ENCODE results near the gene ENOX1.
A peak's percentile ranks its signal among the peaks of the same experiment; 100 is the strongest.
"Not testable (repeated sequence)": the region's sequence is repeated elsewhere in the genome, so short reads cannot be mapped to it uniquely, and the experiment has no call there.

The ENOX1 gene

GRCh38 chr13:43180036-43180660, 606.6 kb downstream of the ENOX1 start:
- no peaks in the 10 kb centered on the region for H3K27me3 ChIP-seq (ENCODE audit: insufficient read depth, low read length)
- H4K20me1 ChIP-seq (ENCODE audit: insufficient read depth, low read length): no peaks in the 10 kb centered on the region
- H3K4me1 ChIP-seq (ENCODE audit: insufficient read depth, low read length, severe bottlenecking): no peaks in the 10 kb centered on the region
- no peak overlapping the region for H3K4me2 ChIP-seq (ENCODE audit: low read length)
- no peaks in the 10 kb centered on the region for H3F3A ChIP-seq (ENCODE audit: insufficient read depth, low read length)
- TF ChIP-seq, protein P1, sequence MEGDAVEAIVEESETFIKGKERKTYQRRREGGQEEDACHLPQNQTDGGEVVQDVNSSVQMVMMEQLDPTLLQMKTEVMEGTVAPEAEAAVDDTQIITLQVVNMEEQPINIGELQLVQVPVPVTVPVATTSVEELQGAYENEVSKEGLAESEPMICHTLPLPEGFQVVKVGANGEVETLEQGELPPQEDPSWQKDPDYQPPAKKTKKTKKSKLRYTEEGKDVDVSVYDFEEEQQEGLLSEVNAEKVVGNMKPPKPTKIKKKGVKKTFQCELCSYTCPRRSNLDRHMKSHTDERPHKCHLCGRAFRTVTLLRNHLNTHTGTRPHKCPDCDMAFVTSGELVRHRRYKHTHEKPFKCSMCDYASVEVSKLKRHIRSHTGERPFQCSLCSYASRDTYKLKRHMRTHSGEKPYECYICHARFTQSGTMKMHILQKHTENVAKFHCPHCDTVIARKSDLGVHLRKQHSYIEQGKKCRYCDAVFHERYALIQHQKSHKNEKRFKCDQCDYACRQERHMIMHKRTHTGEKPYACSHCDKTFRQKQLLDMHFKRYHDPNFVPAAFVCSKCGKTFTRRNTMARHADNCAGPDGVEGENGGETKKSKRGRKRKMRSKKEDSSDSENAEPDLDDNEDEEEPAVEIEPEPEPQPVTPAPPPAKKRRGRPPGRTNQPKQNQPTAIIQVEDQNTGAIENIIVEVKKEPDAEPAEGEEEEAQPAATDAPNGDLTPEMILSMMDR (IDR thresholded peaks at IDR 0.05; ENCODE audit: low read length): no peak
- no peak for TF ChIP-seq EZH2 (IDR thresholded peaks at IDR 0.05; ENCODE audit: borderline replicate concordance, low read length)
- H2AFZ ChIP-seq (ENCODE audit: low read length): no peak overlapping the region
- H3K9ac ChIP-seq (ENCODE audit: low read length): no peak overlapping the region
- no peak overlapping the region for H3K27ac ChIP-seq (ENCODE audit: low read depth, low read length, poor library complexity, severe bottlenecking)
- no peak overlapping the region for H3K4me3 ChIP-seq (ENCODE audit: low read depth, low read length, poor library complexity, severe bottlenecking)
- 0 out of 2 replicates have a peak, but pooled peaks cover 3% of the 10 kb centered on the region for H3K9me3 ChIP-seq (ENCODE audit: low read length)
- H3K9me2 ChIP-seq (ENCODE audit: low read depth, low read length): no peaks in the 10 kb centered on the region
- no peaks in the 10 kb centered on the region for H3K79me2 ChIP-seq (ENCODE audit: insufficient read depth, low read length)
- H3K36me3 ChIP-seq (ENCODE audit: insufficient read depth, low read length): no peaks in the 10 kb centered on the region

- Histone ChIP-seq H3K9me3 (ENCODE audit: low read length) (no peaks in the 10 kb centered on the region), H3K9ac (ENCODE audit: low read length) (no peak overlapping the region), H3K36me3 (ENCODE audit: insufficient read depth, low read length) (no peaks in the 10 kb centered on the region), H3K27me3 (ENCODE audit: insufficient read depth, low read length) (no peaks in the 10 kb centered on the region), H3K4me3 (ENCODE audit: low read depth, low read length, poor library complexity, severe bottlenecking) (no peak overlapping the region), H4K20me1 (ENCODE audit: insufficient read depth, low read length) (no peaks in the 10 kb centered on the region), H3F3A (ENCODE audit: insufficient read depth, low read length) (no peaks in the 10 kb centered on the region), H2AFZ (ENCODE audit: low read length) (no peak overlapping the region), H3K4me2 (ENCODE audit: low read length) (no peak overlapping the region), H3K79me2 (ENCODE audit: insufficient read depth, low read length) (no peaks in the 10 kb centered on the region), H3K4me1 (ENCODE audit: insufficient read depth, low read length, severe bottlenecking) (no peaks in the 10 kb centered on the region), H3K9me2 (ENCODE audit: low read depth, low read length) (no peaks in the 10 kb centered on the region), H3K27ac (ENCODE audit: low read depth, low read length, poor library complexity, severe bottlenecking) (no peak overlapping the region)
- TF ChIP-seq EZH2 (IDR thresholded peaks at IDR 0.05; ENCODE audit: borderline replicate concordance, low read length): no peak
- TF ChIP-seq, protein P1 (IDR thresholded peaks at IDR 0.05; ENCODE audit: low read length): no peak
Observed at GRCh38 chr13:43171489-43171888, 615.3 kb downstream of the ENOX1 start.

GRCh38 chr13:43170506-43170905, 616.3 kb downstream of the ENOX1 start:
- Histone ChIP-seq H4K20me1 (ENCODE audit: insufficient read depth, low read length) (no peaks in the 10 kb centered on the region), H3K4me1 (ENCODE audit: insufficient read depth, low read length, severe bottlenecking) (no peaks in the 10 kb centered on the region), H3K4me3 (ENCODE audit: low read depth, low read length, poor library complexity, severe bottlenecking) (no peak overlapping the region), H3K27ac (ENCODE audit: low read depth, low read length, poor library complexity, severe bottlenecking) (no peak overlapping the region), H3F3A (ENCODE audit: insufficient read depth, low read length) (no peaks in the 10 kb centered on the region), H3K9me3 (ENCODE audit: low read length) (no peaks in the 10 kb centered on the region), H2AFZ (ENCODE audit: low read length) (0 out of 2 replicates have a peak overlapping the region, but pooled peaks have one; percentile 34), H3K9me2 (ENCODE audit: low read depth, low read length) (no peaks in the 10 kb centered on the region), H3K36me3 (ENCODE audit: insufficient read depth, low read length) (no peaks in the 10 kb centered on the region), H3K9ac (ENCODE audit: low read length) (no peak overlapping the region), H3K27me3 (ENCODE audit: insufficient read depth, low read length) (no peaks in the 10 kb centered on the region), H3K79me2 (ENCODE audit: insufficient read depth, low read length) (no peaks in the 10 kb centered on the region), H3K4me2 (ENCODE audit: low read length) (no peak overlapping the region)
- no peak for TF ChIP-seq EZH2 (IDR thresholded peaks at IDR 0.05; ENCODE audit: borderline replicate concordance, low read length)

GRCh38 chr13:43168434-43168833, 618.3 kb downstream of the ENOX1 start:
- H3K9ac ChIP-seq (ENCODE audit: low read length); H3K27ac ChIP-seq (ENCODE audit: low read depth, low read length, poor library complexity, severe bottlenecking); H3K79me2 ChIP-seq (ENCODE audit: insufficient read depth, low read length); H2AFZ ChIP-seq (ENCODE audit: low read length); H3F3A ChIP-seq (ENCODE audit: insufficient read depth, low read length); H3K9me2 ChIP-seq (ENCODE audit: low read depth, low read length); H3K27me3 ChIP-seq (ENCODE audit: insufficient read depth, low read length); H3K9me3 ChIP-seq (ENCODE audit: low read length); H3K4me2 ChIP-seq (ENCODE audit: low read length); H4K20me1 ChIP-seq (ENCODE audit: insufficient read depth, low read length); H3K4me1 ChIP-seq (ENCODE audit: insufficient read depth, low read length, severe bottlenecking); H3K4me3 ChIP-seq (ENCODE audit: low read depth, low read length, poor library complexity, severe bottlenecking); H3K36me3 ChIP-seq (ENCODE audit: insufficient read depth, low read length): not testable (repeated sequence)

Data from OCI-LY1 (cell line).